ENCODE results near the gene MEIKIN.
"Not testable (repeated sequence)": the region's sequence is repeated elsewhere in the genome, so short reads cannot be mapped to it uniquely, and the experiment has no call there.

MEIKIN gene

GRCh38 chr5:131796793-131797693 lies 148.4 kb downstream of the MEIKIN start, which contains the start of gene FNIP1:
TSS of gene FNIP1 (minus strand) at chr5:131797017. CDS start at chr5:131796921, 96 bp downstream.
- peak; percentile 100 for DNase-seq

- no peak for DNase-seq
Measured at GRCh38 chr5:131795879-131796792, 149.3 kb downstream of the MEIKIN start.

GRCh38 chr5:131795228-131795627 lies 150.2 kb downstream of the MEIKIN start:
- no peak for DNase-seq

- DNase-seq = no peak
Measured at GRCh38 chr5:131794586-131794985, 150.9 kb downstream of the MEIKIN start.

- no peak for DNase-seq
Measured at GRCh38 chr5:131792896-131793295, 152.6 kb downstream of the MEIKIN start.

GRCh38 chr5:131791866-131792265 lies 153.6 kb downstream of the MEIKIN start:
- no peak for DNase-seq

- DNase-seq = no peak
Measured at GRCh38 chr5:131790550-131790949, 154.9 kb downstream of the MEIKIN start.

- no peak for DNase-seq
Measured at GRCh38 chr5:131789765-131790164, 155.7 kb downstream of the MEIKIN start.

- no peak for DNase-seq
Measured at GRCh38 chr5:131787736-131788135, 157.7 kb downstream of the MEIKIN start.

- DNase-seq = no peak
Measured at GRCh38 chr5:131786900-131787692, 158.4 kb downstream of the MEIKIN start.

GRCh38 chr5:131786036-131786435 lies 159.4 kb downstream of the MEIKIN start:
- DNase-seq = no peak

GRCh38 chr5:131783874-131784273 lies 161.6 kb downstream of the MEIKIN start:
- no peak for DNase-seq

- DNase-seq = no peak
Measured at GRCh38 chr5:131783357-131783756, 162.1 kb downstream of the MEIKIN start.

GRCh38 chr5:131782717-131783116 lies 162.7 kb downstream of the MEIKIN start:
- no peak for DNase-seq

- not testable (repeated sequence) for DNase-seq
Measured at GRCh38 chr5:131778141-131778540, 167.3 kb downstream of the MEIKIN start.

- DNase-seq = no peak
Measured at GRCh38 chr5:131776450-131776849, 169.0 kb downstream of the MEIKIN start.

- no peak for DNase-seq
Measured at GRCh38 chr5:131774652-131775367, 170.7 kb downstream of the MEIKIN start.

GRCh38 chr5:131773805-131774204 lies 171.7 kb downstream of the MEIKIN start:
- no peak for DNase-seq

GRCh38 chr5:131771692-131772091 lies 173.8 kb downstream of the MEIKIN start:
- DNase-seq = no peak

- no peak for DNase-seq
Measured at GRCh38 chr5:131769961-131770360, 175.5 kb downstream of the MEIKIN start.

GRCh38 chr5:131769336-131769735 lies 176.1 kb downstream of the MEIKIN start:
- no peak for DNase-seq

- DNase-seq = no peak
Measured at GRCh38 chr5:131767891-131768290, 177.6 kb downstream of the MEIKIN start.
